Tibial artery (tissue), 4 donors: Measurements from ENCODE around the gene RIN3.

Source experiments
- DNase-seq, 2 donors: peaks; one replicate each; pipeline ENCODE4 v3.0.0-alpha.2; 2019
- H3K27ac ChIP-seq, 2 donors: fragments of 200-600 bp; sonication (generic) in 1 of 2; 1 replicate in 1 of 2; 2 replicates in 1 of 2; pipeline ENCODE4 v1.5.1; 2018 to 2019; ENCODE audit warnings: mild to moderate bottlenecking in 1 of 2
- H3K27me3 ChIP-seq, 2 donors: fragments of 200-600 bp; sonication (generic) in 1 of 2; one replicate each; pipeline versions ENCODE4 v1.5.1 to v1.6.0; 2016 to 2019
- H3K36me3 ChIP-seq, 3 donors: fragments of 200-600 bp; sonication (generic) in 2 of 3; one replicate each; pipeline ENCODE4 v1.5.1; 2016 to 2019; ENCODE audit warnings: mild to moderate bottlenecking in 2 of 3
- H3K4me1 ChIP-seq, 4 donors: fragments of 200-600 bp; sonication (generic) in 2 of 4; 1 replicate in 3 of 4; 2 replicates in 1 of 4; pipeline ENCODE4 v1.5.1; 2016 to 2019
- H3K4me3 ChIP-seq, 2 donors: fragments of 200-600 bp; sonication (generic) in 1 of 2; 1 replicate in 1 of 2; 2 replicates in 1 of 2; pipeline ENCODE4 v1.5.1; 2018 to 2019; ENCODE audit warnings: mild to moderate bottlenecking in 2 of 2
- H3K9me3 ChIP-seq, 3 donors: fragments of 200-600 bp; sonication (generic) in 1 of 3; one replicate each; pipeline ENCODE4 v1.5.1; 2016 to 2019
- intact Hi-C: fragments of 100-400 bp; cut with DNase I; formaldehyde crosslinking; loops from one replicate; pipeline ENCODE4 v1.15.0; 2023; ENCODE audit warnings: low total_unique reads
- TF ChIP-seq, protein P1 (sequence below), 2 experiments: fragments of 200-600 bp in 1 of 2; fragments of 450-650 bp in 1 of 2; IDR thresholded peaks; one replicate each; pipeline ENCODE4 v1.5.1; 2017 to 2019; ENCODE audit warnings: antibody characterized with exemption in 2 of 2, mild to moderate bottlenecking in 1 of 2, moderate library complexity in 1 of 2

RIN3 gene

DNA sequence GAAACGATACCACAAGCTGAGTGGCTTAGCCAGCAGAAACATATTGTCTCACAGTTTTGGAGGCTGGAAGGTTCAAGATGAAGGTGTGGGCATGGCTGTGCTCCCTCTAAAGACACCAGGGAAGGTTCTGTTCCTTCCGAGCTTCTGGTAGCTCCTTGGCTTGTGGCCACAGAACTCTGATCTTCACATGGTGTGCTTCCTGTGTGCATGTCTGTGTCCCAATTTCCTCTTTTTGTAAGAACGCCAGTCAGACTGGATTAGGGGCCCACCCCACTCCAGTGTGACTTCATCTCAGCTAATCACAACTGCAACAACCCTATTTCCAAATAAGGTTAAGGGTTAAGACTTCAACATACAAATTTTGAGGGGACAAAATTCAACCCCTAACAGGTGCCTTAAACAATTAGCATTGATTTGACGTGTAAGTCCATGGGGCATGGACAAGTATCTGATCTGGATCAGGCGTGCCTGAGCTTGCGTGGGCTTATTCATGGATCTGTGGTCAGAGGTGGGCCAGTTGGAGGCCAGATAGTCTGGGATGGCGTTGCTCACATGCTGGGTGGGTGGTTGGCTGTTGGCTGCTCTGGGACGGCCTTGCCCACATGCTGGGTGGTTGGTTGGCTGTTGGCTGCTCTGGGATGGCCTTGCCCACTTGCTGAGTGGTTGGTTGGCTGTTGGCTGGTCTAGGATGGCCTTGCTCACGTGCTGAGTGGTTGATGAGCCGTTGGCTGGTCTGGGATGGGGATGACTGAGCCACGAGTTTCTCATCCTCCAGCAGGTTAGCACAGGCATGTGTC lies 146.4 kb downstream of the RIN3 start:
- no peaks in the 10 kb centered on the region for H3K27me3 ChIP-seq
- DNase-seq: peak in 1 of 2 donors; percentile 79
- H3K27ac ChIP-seq: no peak overlapping the region
- no peaks in the 10 kb centered on the region for H3K9me3 ChIP-seq
- H3K4me1 ChIP-seq: peaks cover 0 to 3% (median 0%) of the 10 kb centered on the region in 4 donors
- no peak overlapping the region for H3K4me3 ChIP-seq
- TF ChIP-seq, protein P1, sequence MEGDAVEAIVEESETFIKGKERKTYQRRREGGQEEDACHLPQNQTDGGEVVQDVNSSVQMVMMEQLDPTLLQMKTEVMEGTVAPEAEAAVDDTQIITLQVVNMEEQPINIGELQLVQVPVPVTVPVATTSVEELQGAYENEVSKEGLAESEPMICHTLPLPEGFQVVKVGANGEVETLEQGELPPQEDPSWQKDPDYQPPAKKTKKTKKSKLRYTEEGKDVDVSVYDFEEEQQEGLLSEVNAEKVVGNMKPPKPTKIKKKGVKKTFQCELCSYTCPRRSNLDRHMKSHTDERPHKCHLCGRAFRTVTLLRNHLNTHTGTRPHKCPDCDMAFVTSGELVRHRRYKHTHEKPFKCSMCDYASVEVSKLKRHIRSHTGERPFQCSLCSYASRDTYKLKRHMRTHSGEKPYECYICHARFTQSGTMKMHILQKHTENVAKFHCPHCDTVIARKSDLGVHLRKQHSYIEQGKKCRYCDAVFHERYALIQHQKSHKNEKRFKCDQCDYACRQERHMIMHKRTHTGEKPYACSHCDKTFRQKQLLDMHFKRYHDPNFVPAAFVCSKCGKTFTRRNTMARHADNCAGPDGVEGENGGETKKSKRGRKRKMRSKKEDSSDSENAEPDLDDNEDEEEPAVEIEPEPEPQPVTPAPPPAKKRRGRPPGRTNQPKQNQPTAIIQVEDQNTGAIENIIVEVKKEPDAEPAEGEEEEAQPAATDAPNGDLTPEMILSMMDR (IDR thresholded peaks at IDR 0.05): no peak
- H3K36me3 ChIP-seq: peaks cover 18 to 44% (median 34%) of the 10 kb centered on the region in 3 donors
- intact Hi-C loops: no loop called here

- DNase-seq: no peak
- no peaks in the 10 kb centered on the region for H3K27me3 ChIP-seq
- H3K4me3 ChIP-seq: no peak overlapping the region
- peaks cover 18 to 44% (median 34%) of the 10 kb centered on the region in 3 donors for H3K36me3 ChIP-seq
- no peak overlapping the region for H3K27ac ChIP-seq
- H3K4me1 ChIP-seq: peaks cover 0 to 3% (median 0%) of the 10 kb centered on the region in 4 donors
- no peaks in the 10 kb centered on the region for H3K9me3 ChIP-seq
- TF ChIP-seq, protein P1 (IDR thresholded peaks at IDR 0.05): no peak
- intact Hi-C loops: no loop called here
Measured at GRCh38 chr14:92660571-92660970, 147.0 kb downstream of the RIN3 start.

- intact Hi-C loops: no loop called here
- no peak overlapping the region for H3K4me3 ChIP-seq
- H3K4me1 ChIP-seq: peaks cover 0 to 3% (median 0%) of the 10 kb centered on the region in 4 donors
- DNase-seq: no peak
- no peaks in the 10 kb centered on the region for H3K27me3 ChIP-seq
- H3K27ac ChIP-seq: no peak overlapping the region
- H3K9me3 ChIP-seq: no peaks in the 10 kb centered on the region
- TF ChIP-seq, protein P1 (IDR thresholded peaks at IDR 0.05): no peak
- peaks cover 22 to 55% (median 55%) of the 10 kb centered on the region in 3 donors for H3K36me3 ChIP-seq
Measured at GRCh38 chr14:92663049-92663448, 149.5 kb downstream of the RIN3 start.

DNA sequence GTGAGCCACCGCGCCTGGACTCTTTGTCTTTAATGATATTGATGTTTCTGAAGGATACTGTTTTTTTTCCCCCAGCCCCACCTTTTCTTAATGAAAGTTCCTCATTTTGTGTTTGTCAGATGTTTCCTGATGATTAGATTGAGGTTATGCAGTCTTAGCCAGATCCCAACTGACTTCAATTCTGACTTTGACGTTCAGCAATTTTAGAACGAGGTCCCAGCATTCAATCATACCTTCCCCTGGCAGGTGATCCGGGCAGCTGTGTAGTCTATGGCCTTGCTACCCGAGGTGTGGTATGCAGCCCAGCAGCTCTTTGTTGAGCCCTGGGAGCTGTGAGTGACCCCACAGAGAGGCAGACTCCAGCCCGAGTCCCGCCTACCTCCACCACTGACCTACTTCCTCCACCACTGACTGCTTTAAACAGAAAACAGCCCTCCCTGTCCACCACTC lies 152.1 kb downstream of the RIN3 start:
- Histone ChIP-seq H3K36me3 (peaks cover 5 to 36% (median 33%) of the 10 kb centered on the region in 3 donors), H3K9me3 (no peaks in the 10 kb centered on the region), H3K27me3 (no peaks in the 10 kb centered on the region), H3K4me1 (no peaks in the 10 kb centered on the region), H3K27ac (no peak overlapping the region), H3K4me3 (no peak overlapping the region)
- no peak for DNase-seq
- TF ChIP-seq, protein P1 (IDR thresholded peaks at IDR 0.05): no peak
- intact Hi-C loops: no loop called here

- Histone ChIP-seq H3K9me3 (no peaks in the 10 kb centered on the region), H3K4me1 (no peaks in the 10 kb centered on the region), H3K36me3 (peaks cover 5 to 31% (median 27%) of the 10 kb centered on the region in 3 donors), H3K4me3 (no peak overlapping the region), H3K27me3 (no peaks in the 10 kb centered on the region), H3K27ac (no peak overlapping the region)
- TF ChIP-seq, protein P1 (IDR thresholded peaks at IDR 0.05): no peak
- no peak for DNase-seq
- intact Hi-C loops: no loop called here
Measured at GRCh38 chr14:92666251-92666650, 152.7 kb downstream of the RIN3 start.
